K562 (cell line): ENCODE measurements around the gene TNFAIP8L1.

Experiments
- FOSL1 ChIP-seq: fragments of 200-800 bp; sonication (Bioruptor generic); conservative IDR thresholded peaks from 2 replicates; pipeline ENCODE4 v1.6.1; 2016; ENCODE audit warnings: missing genetic modification characterization, missing compliant biosample characterization
- TF ChIP-seq, protein P1 (sequence below), 3 experiments: IDR thresholded peaks in 2 of 3; conservative IDR thresholded peaks in 1 of 3; 2 replicates each; pipeline ENCODE4 v1.5.1; 2011 to 2012; ENCODE audit warnings: low read length in 3 of 3, mild to moderate bottlenecking in 3 of 3, control low read depth in 2 of 3, improper control_type of control experiment in 1 of 3, inconsistent platforms in 1 of 3, low read depth in 1 of 3, mixed read lengths in 1 of 3, moderate library complexity in 1 of 3; ENCODE audit not compliant: insufficient read depth in 2 of 3
- TF ChIP-seq, protein P2 (sequence below): sonication (generic); formaldehyde crosslinking; IDR thresholded peaks from 2 replicates; pipeline ENCODE4 v1.9.0; 2022; ENCODE audit warnings: mild to moderate bottlenecking, missing genetic modification reagents

DNA sequence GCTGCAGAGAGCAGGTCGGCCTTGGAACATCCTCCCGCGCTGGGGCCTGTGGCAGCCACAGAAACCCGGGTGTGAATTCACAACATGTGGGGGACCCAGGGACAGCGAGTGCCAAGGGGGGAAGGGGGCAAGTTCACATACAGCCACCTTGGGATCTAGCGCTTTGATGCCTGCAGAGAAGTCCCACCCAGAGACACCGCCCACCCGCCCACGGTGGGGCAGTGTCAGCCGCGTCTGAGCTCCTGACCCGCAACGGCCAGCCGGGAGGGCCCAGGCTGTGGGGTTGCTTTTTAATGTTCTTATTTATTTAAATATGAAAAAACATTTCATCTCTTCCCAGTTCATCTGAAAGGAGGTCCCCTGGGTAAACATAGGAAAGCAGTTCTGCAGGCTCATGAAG lies 17.9 kb downstream of the TNFAIP8L1 start:
- TF ChIP-seq, protein P1, sequence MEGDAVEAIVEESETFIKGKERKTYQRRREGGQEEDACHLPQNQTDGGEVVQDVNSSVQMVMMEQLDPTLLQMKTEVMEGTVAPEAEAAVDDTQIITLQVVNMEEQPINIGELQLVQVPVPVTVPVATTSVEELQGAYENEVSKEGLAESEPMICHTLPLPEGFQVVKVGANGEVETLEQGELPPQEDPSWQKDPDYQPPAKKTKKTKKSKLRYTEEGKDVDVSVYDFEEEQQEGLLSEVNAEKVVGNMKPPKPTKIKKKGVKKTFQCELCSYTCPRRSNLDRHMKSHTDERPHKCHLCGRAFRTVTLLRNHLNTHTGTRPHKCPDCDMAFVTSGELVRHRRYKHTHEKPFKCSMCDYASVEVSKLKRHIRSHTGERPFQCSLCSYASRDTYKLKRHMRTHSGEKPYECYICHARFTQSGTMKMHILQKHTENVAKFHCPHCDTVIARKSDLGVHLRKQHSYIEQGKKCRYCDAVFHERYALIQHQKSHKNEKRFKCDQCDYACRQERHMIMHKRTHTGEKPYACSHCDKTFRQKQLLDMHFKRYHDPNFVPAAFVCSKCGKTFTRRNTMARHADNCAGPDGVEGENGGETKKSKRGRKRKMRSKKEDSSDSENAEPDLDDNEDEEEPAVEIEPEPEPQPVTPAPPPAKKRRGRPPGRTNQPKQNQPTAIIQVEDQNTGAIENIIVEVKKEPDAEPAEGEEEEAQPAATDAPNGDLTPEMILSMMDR (IDR thresholded peaks at IDR 0.05 in 2 of 3, conservative IDR thresholded peaks at IDR 0.05 in 1 of 3; ENCODE audit: insufficient read depth in 2 of 3, low read depth in 1 of 3, low read length in 3 of 3) = no peak
- TF ChIP-seq, protein P2, sequence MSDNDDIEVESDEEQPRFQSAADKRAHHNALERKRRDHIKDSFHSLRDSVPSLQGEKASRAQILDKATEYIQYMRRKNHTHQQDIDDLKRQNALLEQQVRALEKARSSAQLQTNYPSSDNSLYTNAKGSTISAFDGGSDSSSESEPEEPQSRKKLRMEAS (CRISPR knock-in tag) = no peak
- TF ChIP-seq FOSL1 (tag) = no peak
